MG63 (cell line): Measurements from ENCODE around the gene NEDD4L. TPM values are rescaled to one million over a fixed set of nuclear protein-coding genes. Genes with fewer than 3 reads are reported as not detected.
A peak's percentile ranks its signal among the peaks of the same experiment; 100 is the strongest.

ENCODE experiments used
- DNase-seq: peaks from one replicate; pipeline ENCODE4 v3.0.0-alpha.2; 2020
- H3K27me3 ChIP-seq: fragments of 250-450 bp; sonication (Bioruptor Pico); 2 replicates; pipeline ENCODE4 v1.5.1; 2020; ENCODE audit warnings: mild to moderate bottlenecking, moderate library complexity
- H3K36me3 ChIP-seq: fragments of 250-450 bp; sonication (Bioruptor Pico); 2 replicates; pipeline ENCODE4 v1.5.1; 2020; ENCODE audit warnings: mild to moderate bottlenecking, moderate library complexity
- H3K4me3 ChIP-seq: fragments of 250-450 bp; sonication (Bioruptor Pico); 2 replicates; pipeline ENCODE4 v1.5.1; 2020; ENCODE audit warnings: mild to moderate bottlenecking, moderate library complexity
- H3K9me3 ChIP-seq: fragments of 250-450 bp; sonication (Bioruptor Pico); 2 replicates; pipeline ENCODE4 v1.5.1; 2020; ENCODE audit warnings: mild to moderate bottlenecking, moderate library complexity
- total RNA-seq: library from RNA; depleted of rRNA; stranded (reverse); fragments of >200 nt; shearing (Covaris generic); gene quantifications from 2 replicates; pipeline ENCODE4 v1.2.3, GENCODE V29; 2014; ENCODE audit warnings: low replicate concordance

Gene NEDD4L
- total RNA-seq, 1 experiment from 2014 or later, result 28.8 TPM

- DNase-seq, result no peak
- Histone ChIP-seq H3K9me3 (no peaks in the 10 kb centered on the region), H3K4me3 (no peak overlapping the region), H3K27me3 (no peaks in the 10 kb centered on the region), H3K36me3 (no peaks in the 10 kb centered on the region)
Observed at GRCh38 chr18:58212274-58212673, 168.2 kb downstream of the NEDD4L start.

GRCh38 chr18:58213440-58213839, 169.4 kb downstream of the NEDD4L start:
- DNase-seq, result no peak
- Histone ChIP-seq H3K4me3 (no peak overlapping the region), H3K27me3 (no peaks in the 10 kb centered on the region), H3K36me3 (no peaks in the 10 kb centered on the region), H3K9me3 (no peaks in the 10 kb centered on the region)

- no peak overlapping the region for H3K4me3 ChIP-seq
- no peaks in the 10 kb centered on the region for H3K36me3 ChIP-seq
- no peak for DNase-seq
- no peaks in the 10 kb centered on the region for H3K27me3 ChIP-seq
- no peaks in the 10 kb centered on the region for H3K9me3 ChIP-seq
Observed at GRCh38 chr18:58215011-58215410, 171.0 kb downstream of the NEDD4L start.

GRCh38 chr18:58216071-58216481, 172.1 kb downstream of the NEDD4L start:
- Histone ChIP-seq H3K27me3 (no peaks in the 10 kb centered on the region), H3K4me3 (no peak overlapping the region), H3K9me3 (no peaks in the 10 kb centered on the region), H3K36me3 (no peaks in the 10 kb centered on the region)
- DNase-seq, result no peak

GRCh38 chr18:58217052-58217451, 173.0 kb downstream of the NEDD4L start:
- Histone ChIP-seq H3K36me3 (no peaks in the 10 kb centered on the region), H3K27me3 (no peaks in the 10 kb centered on the region), H3K4me3 (no peak overlapping the region), H3K9me3 (no peaks in the 10 kb centered on the region)
- DNase-seq, result no peak

GRCh38 chr18:58218117-58218516, 174.1 kb downstream of the NEDD4L start:
- no peak overlapping the region for H3K4me3 ChIP-seq
- H3K27me3 ChIP-seq, result no peaks in the 10 kb centered on the region
- no peak for DNase-seq
- H3K9me3 ChIP-seq, result no peaks in the 10 kb centered on the region
- H3K36me3 ChIP-seq, result no peaks in the 10 kb centered on the region

- Histone ChIP-seq H3K4me3 (0 out of 2 replicates have a peak overlapping the region, but pooled peaks have one; percentile 11), H3K27me3 (no peaks in the 10 kb centered on the region), H3K36me3 (no peaks in the 10 kb centered on the region), H3K9me3 (no peaks in the 10 kb centered on the region)
- DNase-seq, result peak; percentile 19
Observed at GRCh38 chr18:58221060-58221725, 177.2 kb downstream of the NEDD4L start.

- H3K9me3 ChIP-seq, result no peaks in the 10 kb centered on the region
- DNase-seq, result no peak
- no peaks in the 10 kb centered on the region for H3K27me3 ChIP-seq
- peak overlapping the region; percentile 11 for H3K4me3 ChIP-seq
- H3K36me3 ChIP-seq, result no peaks in the 10 kb centered on the region
Observed at GRCh38 chr18:58222432-58223125, 178.6 kb downstream of the NEDD4L start.

GRCh38 chr18:58223717-58224424, 179.8 kb downstream of the NEDD4L start:
- Histone ChIP-seq H3K9me3 (no peaks in the 10 kb centered on the region), H3K4me3 (no peak overlapping the region), H3K27me3 (no peaks in the 10 kb centered on the region), H3K36me3 (no peaks in the 10 kb centered on the region)
- DNase-seq, result peak; percentile 80

- no peak for DNase-seq
- no peaks in the 10 kb centered on the region for H3K9me3 ChIP-seq
- no peaks in the 10 kb centered on the region for H3K36me3 ChIP-seq
- no peaks in the 10 kb centered on the region for H3K27me3 ChIP-seq
- no peak overlapping the region for H3K4me3 ChIP-seq
Observed at GRCh38 chr18:58224425-58224750, 180.4 kb downstream of the NEDD4L start.

- Histone ChIP-seq H3K27me3 (no peaks in the 10 kb centered on the region), H3K36me3 (no peaks in the 10 kb centered on the region), H3K9me3 (no peaks in the 10 kb centered on the region), H3K4me3 (no peak overlapping the region)
- no peak for DNase-seq
Observed at GRCh38 chr18:58225101-58225500, 181.1 kb downstream of the NEDD4L start.

- Histone ChIP-seq H3K36me3 (no peaks in the 10 kb centered on the region), H3K9me3 (no peaks in the 10 kb centered on the region), H3K4me3 (no peak overlapping the region), H3K27me3 (no peaks in the 10 kb centered on the region)
- no peak for DNase-seq
Observed at GRCh38 chr18:58226429-58226828, 182.4 kb downstream of the NEDD4L start.

GRCh38 chr18:58227361-58227930, 183.4 kb downstream of the NEDD4L start:
- no peak for DNase-seq
- no peaks in the 10 kb centered on the region for H3K27me3 ChIP-seq
- no peaks in the 10 kb centered on the region for H3K36me3 ChIP-seq
- H3K9me3 ChIP-seq, result no peaks in the 10 kb centered on the region
- no peak overlapping the region for H3K4me3 ChIP-seq

GRCh38 chr18:58228176-58228575, 184.2 kb downstream of the NEDD4L start:
- Histone ChIP-seq H3K9me3 (no peaks in the 10 kb centered on the region), H3K4me3 (no peak overlapping the region), H3K36me3 (no peaks in the 10 kb centered on the region), H3K27me3 (no peaks in the 10 kb centered on the region)
- no peak for DNase-seq

- H3K4me3 ChIP-seq, result no peak overlapping the region
- no peaks in the 10 kb centered on the region for H3K27me3 ChIP-seq
- no peak for DNase-seq
- H3K9me3 ChIP-seq, result no peaks in the 10 kb centered on the region
- no peaks in the 10 kb centered on the region for H3K36me3 ChIP-seq
Observed at GRCh38 chr18:58228762-58229161, 184.7 kb downstream of the NEDD4L start.

GRCh38 chr18:58229162-58229561, 185.1 kb downstream of the NEDD4L start:
- no peaks in the 10 kb centered on the region for H3K27me3 ChIP-seq

GRCh38 chr18:58230438-58231179, 186.6 kb downstream of the NEDD4L start:
- Histone ChIP-seq H3K4me3 (no peak overlapping the region), H3K36me3 (no peaks in the 10 kb centered on the region), H3K9me3 (no peaks in the 10 kb centered on the region), H3K27me3 (no peaks in the 10 kb centered on the region)
- no peak for DNase-seq

More at GRCh38 chr18:58229162-58229561, 185.1 kb downstream of the NEDD4L start:
- H3K4me3 ChIP-seq, result no peak overlapping the region
- H3K9me3 ChIP-seq, result no peaks in the 10 kb centered on the region
- H3K36me3 ChIP-seq, result no peaks in the 10 kb centered on the region
- DNase-seq, result no peak
